Smooth muscle cell of the brain vasculature (primary cell): ENCODE results near the gene SERTAD1.
"Not testable (repeated sequence)": the region's sequence is repeated elsewhere in the genome, so short reads cannot be mapped to it uniquely, and the experiment has no call there.

Source experiments
- DNase-seq: peaks from one replicate; pipeline ENCODE4 v3.0.0-alpha.2; 2012; ENCODE audit warnings: low read depth, low spot score

The SERTAD1 gene

DNA sequence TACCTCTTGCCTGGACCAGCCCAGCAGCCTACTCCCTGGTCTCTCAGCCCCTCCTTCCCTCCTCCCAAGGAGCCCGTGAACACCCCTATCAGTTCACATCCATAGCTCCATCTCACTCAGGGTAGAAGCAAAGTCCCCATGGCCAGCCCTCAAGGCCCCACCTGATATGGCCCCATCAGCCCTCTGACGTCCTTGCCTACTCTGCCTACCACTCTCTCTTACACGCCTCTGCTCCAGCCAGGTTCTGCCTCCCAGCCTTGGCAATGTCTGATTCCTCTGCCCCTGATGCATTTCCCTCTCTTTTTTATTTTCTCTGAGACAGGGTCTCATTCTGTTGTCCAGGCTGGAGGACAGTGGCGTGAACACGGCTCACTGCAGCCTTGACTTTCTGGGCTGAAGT lies 26.2 kb upstream of the SERTAD1 start:
- DNase-seq = no peak

DNA sequence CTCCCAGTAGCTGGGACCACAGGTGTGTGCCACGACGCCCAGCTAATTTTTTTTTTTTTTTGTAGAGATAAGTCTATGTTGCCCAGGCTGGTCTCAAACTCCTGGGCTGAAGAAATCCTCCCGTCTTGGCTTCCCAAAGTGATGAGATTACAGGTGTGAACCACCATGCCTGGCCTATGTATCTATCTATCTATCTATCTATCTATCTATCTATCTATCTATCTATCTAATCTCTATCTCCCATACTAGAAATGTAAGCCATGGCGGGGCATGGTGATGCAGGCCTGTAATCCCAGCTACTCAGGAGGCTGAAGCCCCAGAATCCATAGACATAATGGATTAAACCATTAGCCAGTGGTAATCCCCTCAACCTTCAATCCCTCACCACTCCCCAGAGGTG lies 24.9 kb upstream of the SERTAD1 start:
- no peak for DNase-seq

DNA sequence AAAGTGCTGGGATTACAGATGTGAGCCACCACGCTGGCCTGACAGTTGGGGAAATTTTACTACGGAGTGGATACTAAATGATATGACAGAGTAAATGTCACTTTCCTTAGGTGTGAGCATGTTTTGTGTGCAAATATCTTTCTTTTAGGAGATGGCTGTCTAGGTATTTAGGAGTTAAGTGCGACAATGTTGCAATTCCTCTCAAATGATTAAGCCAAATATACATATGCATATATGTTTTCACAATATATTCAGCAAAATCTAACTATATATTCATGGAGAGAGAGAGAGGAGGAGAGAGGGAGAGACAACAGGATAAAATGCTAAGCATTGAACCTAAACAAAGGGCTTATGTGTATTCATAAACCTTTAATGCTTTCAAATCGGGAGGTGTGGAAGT lies 23.7 kb upstream of the SERTAD1 start:
- no peak for DNase-seq

DNA sequence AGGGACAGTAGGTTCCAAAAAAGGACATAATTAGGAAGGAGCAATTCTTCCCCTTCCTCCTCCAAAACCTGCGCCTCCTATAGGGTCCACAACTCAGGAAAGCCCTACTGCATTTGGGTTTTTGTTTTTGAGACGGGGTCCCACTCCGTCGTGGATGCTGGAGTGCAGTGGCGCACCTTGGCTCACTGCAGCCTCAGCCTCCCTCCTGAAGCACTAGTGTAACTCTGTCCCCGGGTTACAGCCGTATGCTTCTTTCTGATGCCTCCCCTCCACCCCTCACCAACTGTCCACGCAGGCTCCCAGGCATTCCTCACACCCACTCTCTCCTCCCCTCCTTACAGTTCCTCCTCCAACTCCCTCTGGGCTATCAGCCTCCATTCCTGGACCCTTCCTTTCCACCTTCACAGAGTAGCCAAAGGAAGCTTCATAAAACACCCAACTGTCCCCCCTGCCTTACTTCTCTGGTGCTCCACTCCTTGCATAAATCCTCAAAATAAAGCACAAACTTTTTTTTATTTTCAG lies 20.5 kb upstream of the SERTAD1 start:
- DNase-seq = no peak

DNA sequence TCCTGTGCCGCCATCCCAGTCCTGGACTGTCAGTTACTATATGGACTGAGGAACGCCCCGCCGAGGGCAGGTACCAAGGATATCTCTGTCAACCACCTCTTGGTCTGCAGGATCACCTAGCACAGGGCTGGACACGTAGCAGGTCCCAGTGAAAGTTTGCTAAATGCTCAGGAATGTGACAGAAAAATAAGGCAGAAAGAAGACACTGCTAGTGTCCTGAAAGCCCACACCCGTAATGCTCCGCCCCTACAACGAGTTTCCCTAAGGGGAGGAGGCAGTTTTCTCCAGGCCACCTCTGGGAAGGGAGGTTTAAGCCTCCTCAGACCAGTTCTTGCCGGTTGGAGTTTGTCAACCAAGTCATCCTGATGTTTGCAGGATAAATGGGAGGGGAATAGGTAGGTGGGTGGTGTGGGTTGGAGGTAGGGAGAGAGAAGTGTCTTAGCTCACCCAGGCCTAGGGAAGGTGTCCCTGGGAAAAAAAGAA lies 20.0 kb upstream of the SERTAD1 start:
- DNase-seq = no peak

DNA sequence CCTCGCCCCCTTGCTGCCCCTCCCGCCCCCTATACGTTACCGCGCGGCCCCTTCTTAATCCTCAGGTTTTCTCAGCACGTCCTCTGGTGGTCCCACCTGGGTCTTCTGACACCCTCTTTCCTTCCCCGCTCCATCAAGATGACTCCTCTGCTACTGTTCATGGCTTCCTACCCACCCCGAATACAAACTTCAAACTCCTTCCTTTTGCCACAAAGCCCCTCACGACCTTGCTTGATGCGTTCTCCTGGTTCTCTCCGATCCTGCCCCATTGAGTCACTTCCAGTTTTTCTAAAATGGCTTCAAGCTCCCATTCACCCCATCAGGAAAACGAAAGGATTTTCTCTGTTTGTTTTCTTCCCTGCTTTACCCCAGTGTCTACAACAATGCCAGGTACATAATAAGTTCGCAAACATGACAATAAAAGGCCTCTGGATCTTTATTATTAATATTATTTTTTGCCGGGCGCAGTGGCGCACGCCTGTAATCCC lies 19.1 kb upstream of the SERTAD1 start:
- no peak for DNase-seq

DNA sequence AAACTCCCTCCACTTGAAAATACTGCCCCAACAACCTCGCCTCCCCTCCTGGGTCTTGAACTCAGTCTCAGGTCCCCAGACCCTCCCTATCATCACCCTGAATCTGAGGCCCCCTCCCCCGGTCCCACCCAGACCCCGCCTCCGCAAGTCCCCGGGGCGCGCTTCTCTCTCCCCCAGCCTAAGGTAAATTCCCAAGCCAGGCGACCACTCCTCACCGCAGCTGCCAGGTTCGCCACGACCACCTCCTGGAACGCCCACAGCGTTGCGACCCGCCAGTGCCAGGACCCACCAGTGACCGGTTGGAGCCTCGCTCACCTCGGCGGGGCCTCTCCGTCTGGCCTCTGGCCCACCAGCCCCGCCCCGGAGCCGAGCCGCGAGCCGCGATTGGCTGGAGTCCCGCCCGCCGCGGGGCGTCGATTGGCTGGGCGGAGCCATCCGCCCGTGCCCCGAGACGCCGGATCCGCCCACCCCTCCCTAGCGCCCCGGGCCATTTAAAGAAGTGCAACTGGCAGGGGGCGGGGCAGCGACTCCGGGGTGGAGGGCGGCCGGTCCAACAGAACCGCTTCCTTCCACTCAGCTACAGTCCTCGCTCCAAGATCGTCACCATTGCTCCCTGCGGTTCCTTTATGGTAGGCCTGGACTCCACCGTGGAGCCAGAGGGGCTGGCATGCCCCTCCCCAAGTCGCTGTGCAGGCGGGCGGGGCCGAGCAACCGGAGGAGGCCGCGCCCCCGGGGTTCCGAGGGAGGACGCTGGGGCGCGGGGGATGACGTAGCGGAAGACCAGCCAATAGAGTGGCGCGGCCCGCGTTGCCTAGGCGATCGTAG lies 18.4 kb upstream of the SERTAD1 start, which contains the start of gene SERTAD3:
Gene SERTAD3 (minus strand): TSS at position 336 of the 825 bp plus-strand sequence. CDS start 2,255 bp downstream, outside the sequence.
- DNase-seq = peak; percentile 87

DNA sequence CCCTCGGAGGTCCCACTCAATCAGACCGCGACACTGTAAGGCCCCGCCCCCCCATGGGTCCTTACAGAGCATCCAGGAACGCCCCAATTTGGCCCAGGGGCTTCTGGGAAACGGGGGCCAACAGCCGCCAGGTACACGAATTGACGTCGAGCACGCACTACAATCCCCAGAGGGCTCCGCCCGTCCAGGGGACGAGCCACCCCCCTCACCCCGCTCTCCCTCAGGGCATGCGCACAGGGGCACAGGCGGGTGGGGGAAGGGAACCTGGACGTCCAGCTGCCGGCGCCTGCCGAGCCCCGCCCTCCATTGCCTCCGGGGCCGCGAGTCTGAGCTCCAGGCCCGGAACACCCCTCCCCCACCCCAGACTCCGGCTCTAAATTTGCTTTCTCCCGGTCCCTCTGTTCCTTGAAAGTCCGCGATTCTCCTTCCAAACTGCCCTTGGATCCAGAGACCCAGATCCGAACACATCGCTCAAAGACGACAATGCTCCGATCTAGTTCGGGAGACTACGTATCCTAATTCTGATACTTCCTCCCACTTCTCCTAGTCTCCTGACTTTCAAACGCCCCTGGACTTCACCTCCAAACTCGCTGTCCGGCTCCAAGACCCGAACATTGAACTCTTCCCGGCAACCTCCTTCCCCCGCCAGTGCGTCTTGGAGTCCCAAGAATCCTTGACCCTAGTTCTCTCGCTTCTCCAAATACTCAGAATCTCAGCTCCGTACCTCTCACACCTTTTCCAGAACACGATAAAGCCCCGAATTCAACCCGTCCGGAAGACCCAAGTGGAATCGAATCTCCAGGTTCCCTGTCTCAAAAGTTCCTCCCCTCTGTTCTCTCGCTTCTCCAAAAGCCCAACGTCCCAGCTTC lies 17.6 kb upstream of the SERTAD1 start:
- peak; percentile 99 for DNase-seq

DNA sequence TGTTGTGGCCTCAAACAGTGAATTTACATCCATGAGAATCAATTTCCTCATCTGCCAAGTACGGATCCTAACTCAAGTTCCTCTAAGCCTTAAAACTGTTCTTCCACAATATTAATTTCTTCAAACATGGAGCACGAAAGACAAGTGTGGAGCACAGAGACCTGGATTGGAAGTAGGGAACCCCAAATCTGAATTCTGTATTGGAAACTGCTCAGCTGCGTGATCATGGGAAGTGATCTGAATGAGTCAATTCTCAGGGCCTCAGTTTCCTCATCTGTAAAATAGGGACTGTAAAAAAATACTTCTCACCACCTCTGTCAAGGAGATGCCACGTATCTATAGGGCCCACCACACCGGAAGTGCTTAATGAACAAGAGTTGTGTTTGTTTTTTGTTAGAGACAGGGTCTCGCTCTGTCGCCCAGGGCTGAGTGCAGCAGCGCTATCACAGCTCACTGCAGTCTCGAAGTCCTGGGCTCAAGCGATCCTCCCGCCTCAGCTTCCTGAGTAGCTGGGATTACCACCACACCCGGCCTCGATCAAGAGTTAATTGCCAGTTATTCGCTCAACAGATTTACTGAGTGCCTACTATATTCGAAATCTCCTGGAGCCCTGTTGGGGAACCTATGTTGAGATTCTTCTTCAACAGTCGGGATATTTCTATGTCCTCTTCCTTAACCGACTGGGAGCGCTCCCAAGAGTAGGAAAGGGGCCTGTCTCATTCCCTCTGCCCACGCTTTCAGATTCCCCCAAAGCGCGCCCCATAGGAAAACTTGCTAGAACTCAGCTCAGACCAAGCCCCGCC lies 16.7 kb upstream of the SERTAD1 start:
- no peak for DNase-seq

DNA sequence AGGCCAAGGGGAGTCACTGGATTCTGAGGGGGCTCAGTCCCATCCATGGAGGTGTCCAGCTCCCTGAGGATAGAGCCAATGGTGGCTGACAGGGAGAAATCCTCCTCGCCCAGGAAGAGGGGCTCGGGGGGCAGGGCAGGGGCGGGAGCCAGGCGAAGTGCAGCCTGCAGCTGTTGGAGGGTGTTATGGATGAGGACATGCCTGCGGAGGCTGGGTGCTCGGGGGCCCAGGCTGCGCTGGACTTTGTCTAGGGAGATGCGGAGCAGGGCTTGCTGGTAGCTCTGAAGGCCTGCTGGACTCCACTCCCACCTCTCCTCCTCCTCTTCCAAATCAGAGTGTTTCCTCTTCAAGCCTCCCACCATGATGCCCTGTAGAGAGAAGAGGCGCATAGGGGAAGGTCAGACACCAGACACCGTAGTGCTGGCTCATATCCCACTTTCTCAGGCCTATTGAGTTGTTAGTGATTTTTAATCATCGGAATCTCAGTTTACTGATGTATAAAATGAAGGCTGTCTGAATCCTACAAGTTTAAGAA lies 16.0 kb upstream of the SERTAD1 start:
- DNase-seq = no peak

DNA sequence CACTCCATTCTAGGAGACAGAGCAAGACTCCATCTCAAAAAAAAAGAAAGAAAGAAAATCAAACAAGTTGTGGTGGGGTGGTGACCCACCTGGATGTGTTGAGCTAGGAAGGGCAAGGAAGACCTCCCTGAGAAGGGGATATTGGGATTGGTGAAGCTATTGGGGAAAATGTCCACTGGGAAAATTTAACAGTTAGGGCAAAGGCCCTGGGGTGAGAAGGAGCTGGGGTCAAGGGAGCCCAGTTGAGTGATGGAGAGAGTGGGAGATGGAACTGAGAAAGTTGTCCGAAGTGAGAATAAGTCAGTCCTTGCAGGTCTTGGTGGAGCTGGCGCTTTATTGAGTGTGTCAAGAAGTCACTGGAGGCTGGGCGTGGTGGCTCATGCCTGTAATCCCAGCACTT lies 12.5 kb upstream of the SERTAD1 start:
- no peak for DNase-seq

DNA sequence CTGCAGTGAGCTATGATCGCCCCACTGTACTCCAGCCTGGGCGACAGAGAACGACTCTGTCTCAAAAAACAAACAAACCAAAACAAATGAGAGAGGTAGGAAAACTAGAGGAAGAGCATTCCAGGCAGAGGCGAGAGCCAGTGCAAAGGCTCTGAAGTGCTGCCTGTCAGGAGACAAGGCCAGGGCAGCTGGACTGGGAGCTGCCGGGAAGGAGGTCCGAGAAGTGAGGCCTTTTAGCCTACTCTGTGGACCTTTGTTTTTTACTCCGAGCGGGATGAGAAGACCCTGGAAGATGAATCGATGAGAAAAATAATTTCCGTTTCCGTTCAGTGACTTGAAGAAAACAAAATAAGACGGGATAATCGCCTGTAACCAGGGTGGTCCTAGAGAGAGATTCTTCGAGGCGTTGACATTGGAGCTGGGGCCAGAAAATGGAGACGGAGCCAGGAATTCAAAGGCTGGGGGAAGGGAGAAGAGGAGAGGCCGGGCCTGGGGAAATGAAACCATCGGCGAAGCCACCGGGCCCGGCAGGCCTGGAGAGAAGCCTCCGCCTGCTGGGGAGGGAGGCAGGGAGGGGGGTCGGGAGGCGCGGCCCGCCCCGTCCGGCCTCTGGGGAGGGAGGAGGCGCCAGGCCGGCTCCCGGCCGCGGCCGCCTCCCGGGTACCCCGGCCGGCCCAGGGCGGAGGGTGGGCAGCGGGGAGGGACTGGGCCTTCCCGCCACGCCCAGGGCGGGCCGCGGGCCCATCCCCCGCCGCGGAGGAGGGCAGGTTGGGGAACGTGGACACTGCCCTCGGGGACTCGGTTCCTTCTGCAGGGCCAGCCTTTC lies 7.8 kb upstream of the SERTAD1 start:
- DNase-seq = peak; percentile 65

DNA sequence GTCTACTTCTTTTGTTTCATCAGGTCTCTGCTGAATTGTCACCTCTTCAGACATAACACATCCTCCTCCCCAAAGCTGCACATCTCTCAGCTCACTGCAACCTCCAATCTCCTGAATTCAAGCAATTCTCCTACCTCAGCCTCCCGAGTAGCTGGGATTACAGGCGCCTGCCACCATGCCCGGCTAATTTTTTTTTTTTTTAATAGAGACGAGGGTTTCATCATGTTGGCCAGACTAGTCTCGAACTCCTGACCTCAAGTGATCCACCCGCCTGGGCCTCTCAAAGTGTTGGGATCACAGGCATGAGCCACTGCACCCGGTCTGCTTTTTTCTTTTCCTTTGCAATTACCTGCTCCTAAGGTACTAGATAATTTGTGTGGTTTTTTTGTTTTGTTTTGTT lies 7.0 kb upstream of the SERTAD1 start:
- DNase-seq = not testable (repeated sequence)

DNA sequence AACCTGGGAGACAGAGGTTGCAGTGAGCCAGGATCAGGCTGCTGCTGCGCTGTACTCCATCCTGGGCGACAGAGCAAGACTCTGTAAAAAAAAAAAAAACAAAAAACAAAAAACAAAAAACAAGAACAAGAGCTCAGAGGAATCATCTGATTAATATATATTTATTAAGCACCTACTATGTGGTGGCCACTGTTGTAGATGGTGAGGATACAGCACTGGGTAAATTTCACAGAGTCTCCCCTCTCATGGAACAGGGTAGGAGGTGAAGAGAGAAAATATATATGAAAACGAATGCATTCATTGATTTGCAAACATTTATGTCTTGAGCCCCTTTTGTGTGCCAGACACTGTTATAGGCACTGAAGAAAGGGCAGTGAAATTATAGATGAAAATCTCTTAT lies 5.9 kb upstream of the SERTAD1 start:
- DNase-seq = no peak

DNA sequence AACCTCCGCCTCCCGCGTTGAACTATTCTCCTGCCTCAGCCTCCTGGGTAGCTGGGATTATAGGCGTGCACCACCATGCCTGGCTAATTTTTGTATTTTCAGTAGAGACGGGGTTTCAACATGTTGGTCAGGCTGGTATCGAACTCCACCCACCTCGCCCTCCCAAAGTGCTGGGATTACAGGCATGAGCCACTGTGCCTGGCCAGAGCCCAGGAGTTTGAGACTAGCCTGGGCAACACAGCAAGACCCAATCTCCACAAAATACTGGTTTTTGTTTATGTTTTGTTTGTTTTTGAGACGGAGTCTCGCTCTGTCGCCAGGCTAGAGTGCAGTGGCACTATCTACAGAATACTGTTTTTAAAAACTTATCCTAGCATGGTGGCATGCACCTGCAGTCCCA lies 4.5 kb upstream of the SERTAD1 start:
- not testable (repeated sequence) for DNase-seq

DNA sequence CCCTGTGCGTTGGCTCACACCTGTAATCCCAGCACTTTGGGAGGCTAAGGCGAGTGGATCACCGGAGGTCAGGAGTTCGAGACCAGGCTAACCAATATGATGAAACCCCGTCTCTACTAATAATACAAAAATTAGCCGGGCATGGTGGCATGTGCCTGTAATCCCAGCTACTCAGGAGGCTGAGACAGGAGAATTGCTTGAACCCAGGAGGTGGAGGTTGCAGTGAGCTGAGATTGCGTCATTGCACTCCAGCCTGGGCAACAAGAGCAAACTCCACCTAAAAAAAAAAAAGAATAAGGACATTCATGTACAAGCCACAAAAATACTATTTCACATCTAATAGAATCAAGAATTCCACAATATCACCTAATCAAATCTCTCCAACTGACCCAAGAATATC lies 2.4 kb upstream of the SERTAD1 start:
- DNase-seq = not testable (repeated sequence)

DNA sequence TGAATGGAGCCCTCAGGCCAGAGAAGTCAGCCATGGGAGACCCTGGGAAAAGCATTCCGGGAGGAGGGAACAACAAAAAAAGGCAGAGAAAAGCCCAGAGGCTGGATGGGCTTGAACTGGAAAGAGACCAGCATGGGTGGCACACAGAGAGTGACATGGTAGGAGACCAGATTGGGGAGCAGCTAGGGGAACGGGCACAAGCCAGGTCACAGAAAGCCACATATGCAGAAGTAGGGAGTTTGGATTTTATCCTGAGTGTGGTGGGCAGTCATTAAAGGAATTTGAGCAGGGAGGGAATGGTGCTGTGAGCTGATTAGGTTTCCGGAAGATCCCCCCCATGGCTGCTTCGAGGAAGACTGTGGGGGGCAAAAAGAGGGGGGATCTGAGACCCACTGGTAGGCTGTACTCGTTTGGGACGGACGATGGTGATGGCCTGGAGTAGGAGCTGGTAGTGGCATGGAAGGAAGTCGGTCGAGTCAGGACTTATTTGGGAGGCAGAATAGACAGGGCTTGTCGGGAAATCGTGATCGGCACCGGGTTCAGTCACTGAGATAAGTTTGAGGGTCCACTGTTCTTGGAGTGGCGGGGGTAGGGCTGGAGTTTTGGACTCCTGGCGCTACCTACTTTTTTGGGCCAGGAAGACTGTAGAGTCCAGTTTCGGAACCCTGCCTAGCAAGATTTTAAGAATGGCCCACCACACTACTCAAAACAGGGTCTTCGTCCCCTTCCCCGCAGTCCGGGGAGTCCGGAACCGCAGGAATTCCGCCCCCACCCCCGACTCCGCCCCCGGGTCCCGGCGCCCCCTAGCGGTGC lies 949 bp downstream of the SERTAD1 start:
- no peak for DNase-seq

DNA sequence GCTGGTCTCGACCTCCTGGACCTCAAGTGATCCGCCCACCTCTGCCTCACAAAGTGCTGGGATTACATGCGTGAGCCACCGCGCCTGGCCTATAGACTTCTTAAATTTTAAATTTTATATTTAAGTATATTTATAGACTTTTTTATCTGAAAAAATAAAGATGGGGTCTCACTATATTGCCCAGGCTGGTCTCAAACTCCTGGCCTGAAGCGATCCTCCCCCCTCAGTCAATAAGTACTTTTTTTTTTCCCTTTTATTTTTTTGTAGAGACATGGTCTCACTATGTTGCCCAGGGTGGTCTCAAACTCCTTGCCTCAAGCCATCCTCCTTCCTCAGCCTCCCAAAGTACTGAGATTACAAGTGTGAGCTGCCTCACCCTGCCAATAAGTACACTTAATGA lies 1.9 kb downstream of the SERTAD1 start:
- no peak for DNase-seq
